Activated CD4-positive, alpha-beta T cell treated with anti-CD3 and anti-CD28 coated beads for 36 hours (primary cell): Measurements from ENCODE around the gene ITGA2. TPM values are rescaled to one million over a fixed set of nuclear protein-coding genes. Genes with fewer than 3 reads are reported as not detected.

Experiments
- ATAC-seq: fragments of 200-7000 bp; cut with Tn5 transposase; one replicate; pipeline ENCODE4 v1.10.0; 2021; ENCODE audit warnings: mild to moderate bottlenecking, moderate library complexity
- CTCF ChIA-PET: fragments of 350-600 bp; sonication (Branson Sonifier 250); formaldehyde crosslinking; loops from one replicate; lab custom pipeline; 2021; ENCODE audit warnings: antibody characterized with exemption; lab: Charles Lee
- POLR2A ChIA-PET: fragments of 350-600 bp; sonication (Branson Sonifier 250); formaldehyde crosslinking; loops from one replicate; lab custom pipeline; 2021; ENCODE audit warnings: antibody characterized with exemption, inconsistent platforms; lab: Charles Lee
- DNase-seq: peaks from one replicate; pipeline ENCODE4 v3.0.0-alpha.2; 2020
- H3K27ac Mint-ChIP-seq: one replicate; pipeline ENCODE4 v1.8.0; 2021; ENCODE audit warnings: mixed read lengths
- H3K27me3 Mint-ChIP-seq: one replicate; pipeline ENCODE4 v1.8.0; 2021; ENCODE audit warnings: mixed read lengths
- H3K36me3 Mint-ChIP-seq: one replicate; pipeline ENCODE4 v1.8.0; 2021; ENCODE audit warnings: low read depth, mixed read lengths
- H3K4me1 Mint-ChIP-seq: one replicate; pipeline ENCODE4 v1.8.0; 2021; ENCODE audit warnings: mixed read lengths
- H3K4me3 Mint-ChIP-seq: one replicate; pipeline ENCODE4 v1.8.0; 2021; ENCODE audit warnings: mild to moderate bottlenecking, moderate library complexity, mixed read lengths
- H3K9me3 Mint-ChIP-seq: one replicate; pipeline ENCODE4 v1.8.0; 2021; ENCODE audit warnings: low read depth, mixed read lengths
- intact Hi-C, 2 experiments: fragments of 100-400 bp; cut with DNase I in 1 of 2; cut with micrococcal nuclease in 1 of 2; formaldehyde crosslinking; loops; one replicate each; pipeline versions ENCODE4 v1.14.2 to v1.15.1; 2022 to 2024; cut with DNase I, micrococcal nuclease
- total RNA-seq, 2 experiments: library from RNA; stranded (reverse); gene quantifications; one replicate each; pipeline ENCODE4 v1.2.3, GENCODE V29; 2021

The ITGA2 gene
- under 1 TPM; 0.61 to 0.71 TPM for total RNA-seq

DNA sequence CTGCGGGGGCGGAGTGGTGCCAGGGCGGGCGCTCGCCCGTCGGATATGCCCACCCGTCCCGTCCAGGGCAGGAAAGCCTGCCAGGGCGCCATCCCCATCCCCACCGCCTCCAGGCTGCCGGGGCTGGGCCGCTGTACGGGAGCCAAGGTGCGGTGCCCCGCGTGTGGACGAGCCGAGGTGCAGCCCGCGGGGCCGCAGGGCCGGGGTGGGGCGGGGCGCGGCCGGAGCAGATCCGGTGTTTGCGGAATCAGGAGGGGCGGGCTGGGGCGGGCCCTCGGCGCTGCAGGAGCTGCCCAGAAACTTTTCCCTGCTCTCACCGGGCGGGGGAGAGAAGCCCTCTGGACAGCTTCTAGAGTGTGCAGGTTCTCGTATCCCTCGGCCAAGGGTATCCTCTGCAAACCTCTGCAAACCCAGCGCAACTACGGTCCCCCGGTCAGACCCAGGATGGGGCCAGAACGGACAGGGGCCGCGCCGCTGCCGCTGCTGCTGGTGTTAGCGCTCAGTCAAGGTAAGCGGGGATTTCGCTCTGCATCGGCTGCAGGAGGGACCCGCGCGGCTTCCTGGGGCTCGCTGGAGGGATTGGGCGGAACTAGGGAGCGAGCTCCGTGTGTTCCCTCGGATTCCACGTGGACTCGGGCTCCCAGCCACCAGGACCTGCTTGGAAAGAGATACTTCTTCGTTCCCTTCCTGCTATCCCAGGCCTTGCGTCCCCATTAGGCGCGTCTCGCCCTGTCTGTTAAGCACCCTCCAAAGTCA is at the start of gene ITGA2:
ITGA2 (plus strand) TSS at position 328 of the 756 bp plus-strand sequence; CDS start at position 445, 117 bp downstream.
- Mint-ChIP-seq H3K9me3 (no peaks in the 10 kb centered on the region), H3K4me3 (peak within 1 kb of the TSS; percentile 65), H3K36me3 (no peaks in the 10 kb centered on the region), H3K27ac (peak within 1 kb of the TSS; percentile 60), H3K4me1 (peaks cover 19% of the 10 kb centered on the region), H3K27me3 (peaks cover 46% of the 10 kb centered on the region)
- ATAC-seq: peak; percentile 54
- POLR2A ChIA-PET: no interaction called here
- peak; percentile 49 for DNase-seq
- intact Hi-C loops: loop anchor here (2.0 to 5.0 kb wide), 4 partner anchors 40 to 1322 kb away; partner anchors contain the start of gene ARL15 (in 1 of the 2)
- CTCF ChIA-PET: interaction anchor here (0.6 to 0.7 kb wide), 3 partner anchors 14 to 59 kb away, joined by 3 read pairs; no protein-coding TSS in a partner anchor

GRCh38 chr5:52943285-52943684 is 45.9 kb upstream of the ITGA2 start:
- no peaks in the 10 kb centered on the region for H3K36me3 Mint-ChIP-seq
- intact Hi-C loops: no loop called here
- no peaks in the 10 kb centered on the region for H3K9me3 Mint-ChIP-seq
- POLR2A ChIA-PET: no interaction called here
- CTCF ChIA-PET: interaction anchor here (1.0 to 8.3 kb wide), 2 partner anchors 20 to 155 kb away, joined by 3 to 143 read pairs; no protein-coding TSS in a partner anchor
- H3K4me3 Mint-ChIP-seq: no peak overlapping the region
- no peak overlapping the region for H3K27ac Mint-ChIP-seq
- H3K4me1 Mint-ChIP-seq: peaks cover 10% of the 10 kb centered on the region
- peaks cover 5% of the 10 kb centered on the region for H3K27me3 Mint-ChIP-seq
- DNase-seq: no peak
- peak; percentile 63 for ATAC-seq

- ChIA-PET CTCF (interaction anchor here (1.0 to 8.3 kb wide), 3 partner anchors 21 to 154 kb away, joined by 3 to 143 read pairs (median 4); no protein-coding TSS in a partner anchor), POLR2A (no interaction called here)
- no peak overlapping the region for H3K27ac Mint-ChIP-seq
- H3K9me3 Mint-ChIP-seq: no peaks in the 10 kb centered on the region
- H3K27me3 Mint-ChIP-seq: peaks cover 5% of the 10 kb centered on the region
- H3K4me3 Mint-ChIP-seq: no peak overlapping the region
- DNase-seq: no peak
- peaks cover 15% of the 10 kb centered on the region for H3K4me1 Mint-ChIP-seq
- intact Hi-C loops: no loop called here
- no peaks in the 10 kb centered on the region for H3K36me3 Mint-ChIP-seq
- no peak for ATAC-seq
Measured at GRCh38 chr5:52943808-52944207, 45.3 kb upstream of the ITGA2 start.

DNA sequence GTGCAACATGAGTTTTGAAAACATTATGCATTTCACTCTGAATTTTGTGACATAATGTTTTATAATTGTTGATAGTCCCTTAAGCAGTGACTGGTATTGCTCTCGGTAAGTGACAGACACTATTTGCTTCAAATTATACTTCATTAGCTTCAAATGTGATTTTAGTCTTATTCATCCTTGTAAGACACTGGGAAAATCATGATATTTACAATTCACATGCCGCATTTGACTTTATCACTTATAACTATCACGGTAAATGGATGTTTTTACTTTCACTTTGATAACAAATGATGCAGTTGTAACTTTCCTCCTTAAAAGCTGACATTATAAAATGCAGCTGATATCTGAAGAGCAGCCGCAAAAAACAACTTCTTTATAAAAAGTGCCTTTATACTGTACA is 44.1 kb upstream of the ITGA2 start:
- H3K4me3 Mint-ChIP-seq: peak overlapping the region; percentile 52
- H3K27me3 Mint-ChIP-seq: peaks cover 5% of the 10 kb centered on the region
- H3K36me3 Mint-ChIP-seq: no peaks in the 10 kb centered on the region
- peaks cover 16% of the 10 kb centered on the region for H3K4me1 Mint-ChIP-seq
- no peaks in the 10 kb centered on the region for H3K9me3 Mint-ChIP-seq
- no peak for ATAC-seq
- POLR2A ChIA-PET: no interaction called here
- intact Hi-C loops: loop anchor here in 1 of 2 experiments (5.0 kb wide), 1 partner anchor 42 kb away; the partner anchor contains the start of gene ITGA2
- no peak for DNase-seq
- CTCF ChIA-PET: interaction anchor here (0.9 to 8.3 kb wide), 6 partner anchors 10 to 164 kb away, joined by 3 to 143 read pairs (median 4); partner anchors contain the start of gene MOCS2
- H3K27ac Mint-ChIP-seq: no peak overlapping the region

DNA sequence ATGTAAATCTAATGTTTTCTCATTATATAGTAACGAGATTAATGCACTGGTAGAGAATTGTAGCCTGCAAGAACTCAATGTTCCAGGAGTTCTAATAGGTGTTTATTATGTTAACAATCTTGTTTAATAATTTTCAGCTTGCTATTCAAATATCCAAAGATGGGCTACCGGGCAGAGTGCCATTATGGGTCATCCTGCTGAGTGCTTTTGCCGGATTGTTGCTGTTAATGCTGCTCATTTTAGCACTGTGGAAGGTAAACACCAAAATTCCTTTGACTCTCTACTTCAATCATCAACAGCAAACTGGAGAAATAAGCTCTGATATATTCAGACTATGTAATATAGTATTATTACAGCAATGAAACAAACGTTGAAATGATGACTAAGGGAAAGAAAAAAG is 41.9 kb upstream of the ITGA2 start:
- ATAC-seq: no peak
- H3K36me3 Mint-ChIP-seq: no peaks in the 10 kb centered on the region
- peaks cover 16% of the 10 kb centered on the region for H3K4me1 Mint-ChIP-seq
- H3K27me3 Mint-ChIP-seq: peaks cover 7% of the 10 kb centered on the region
- intact Hi-C loops: loop anchor here in 1 of 2 experiments (5.0 kb wide), 1 partner anchor 40 kb away; the partner anchor contains the start of gene ITGA2
- CTCF ChIA-PET: interaction anchor here (0.7 to 8.3 kb wide), 4 partner anchors 97 to 151 kb away, joined by 3 to 143 read pairs (median 38); no protein-coding TSS in a partner anchor
- POLR2A ChIA-PET: no interaction called here
- H3K9me3 Mint-ChIP-seq: no peaks in the 10 kb centered on the region
- no peak for DNase-seq
- H3K4me3 Mint-ChIP-seq: no peak overlapping the region
- no peak overlapping the region for H3K27ac Mint-ChIP-seq

DNA sequence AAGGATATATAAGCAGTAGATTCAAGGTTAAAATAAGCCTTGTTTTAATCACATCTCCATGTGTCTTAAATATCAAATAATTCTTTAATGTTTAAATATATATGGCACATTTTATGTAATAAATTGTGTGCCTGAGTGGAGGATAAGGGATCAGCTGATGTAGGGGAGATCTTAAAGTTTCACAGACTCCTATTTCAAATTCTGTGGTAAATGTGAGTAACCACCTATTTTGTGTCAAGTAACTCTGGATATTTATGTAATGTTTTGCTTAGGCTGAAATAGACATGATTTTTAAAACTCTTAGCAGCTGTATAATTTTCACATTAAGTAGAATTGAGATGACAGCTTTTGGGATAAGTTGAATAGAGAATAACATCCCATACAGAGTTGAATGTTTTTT is 41.3 kb upstream of the ITGA2 start:
- H3K36me3 Mint-ChIP-seq: no peaks in the 10 kb centered on the region
- no peak overlapping the region for H3K27ac Mint-ChIP-seq
- peaks cover 7% of the 10 kb centered on the region for H3K27me3 Mint-ChIP-seq
- CTCF ChIA-PET: interaction anchor here (0.6 to 8.3 kb wide), 30 partner anchors 8 to 1268 kb away, joined by 3 to 143 read pairs (median 4); partner anchors contain the start of gene MOCS2
- ATAC-seq (no peak), DNase-seq (no peak)
- H3K4me1 Mint-ChIP-seq: peaks cover 16% of the 10 kb centered on the region
- POLR2A ChIA-PET: interaction anchor here (0.7 kb wide), 1 partner anchor 150 kb away, joined by 3 read pairs; no protein-coding TSS in a partner anchor
- intact Hi-C loops: loop anchor here (1.0 to 5.0 kb wide), 5 partner anchors 39 to 148 kb away; partner anchors contain the start of gene ITGA2 (in 2 of the 2)
- H3K9me3 Mint-ChIP-seq: no peaks in the 10 kb centered on the region
- H3K4me3 Mint-ChIP-seq: no peak overlapping the region

- H3K27ac Mint-ChIP-seq: no peak overlapping the region
- peak; percentile 75 for DNase-seq
- peaks cover 7% of the 10 kb centered on the region for H3K27me3 Mint-ChIP-seq
- ChIA-PET CTCF (interaction anchor here (0.6 to 8.3 kb wide), 40 partner anchors 8 to 1535 kb away, joined by 3 to 143 read pairs (median 4); partner anchors contain the start of gene MOCS2), POLR2A (interaction anchor here (0.7 kb wide), 1 partner anchor 149 kb away, joined by 3 read pairs; no protein-coding TSS in a partner anchor)
- no peaks in the 10 kb centered on the region for H3K9me3 Mint-ChIP-seq
- peaks cover 16% of the 10 kb centered on the region for H3K4me1 Mint-ChIP-seq
- no peak overlapping the region for H3K4me3 Mint-ChIP-seq
- intact Hi-C loops: loop anchor here (1.0 to 5.0 kb wide), 5 partner anchors 39 to 148 kb away; partner anchors contain the start of gene ITGA2 (in 2 of the 2)
- no peaks in the 10 kb centered on the region for H3K36me3 Mint-ChIP-seq
- ATAC-seq: peak; percentile 98
Measured at GRCh38 chr5:52948418-52949076, 40.6 kb upstream of the ITGA2 start.

GRCh38 chr5:52950686-52951085 is 38.5 kb upstream of the ITGA2 start:
- ChIA-PET CTCF (interaction anchor here (0.7 to 8.3 kb wide), 10 partner anchors 12 to 696 kb away, joined by 3 to 143 read pairs (median 6); no protein-coding TSS in a partner anchor), POLR2A (no interaction called here)
- Mint-ChIP-seq H3K4me3 (no peak overlapping the region), H3K36me3 (no peaks in the 10 kb centered on the region), H3K27ac (no peak overlapping the region), H3K4me1 (peaks cover 12% of the 10 kb centered on the region), H3K9me3 (no peaks in the 10 kb centered on the region), H3K27me3 (peaks cover 7% of the 10 kb centered on the region)
- DNase-seq (no peak), ATAC-seq (no peak)
- intact Hi-C loops: no loop called here

DNA sequence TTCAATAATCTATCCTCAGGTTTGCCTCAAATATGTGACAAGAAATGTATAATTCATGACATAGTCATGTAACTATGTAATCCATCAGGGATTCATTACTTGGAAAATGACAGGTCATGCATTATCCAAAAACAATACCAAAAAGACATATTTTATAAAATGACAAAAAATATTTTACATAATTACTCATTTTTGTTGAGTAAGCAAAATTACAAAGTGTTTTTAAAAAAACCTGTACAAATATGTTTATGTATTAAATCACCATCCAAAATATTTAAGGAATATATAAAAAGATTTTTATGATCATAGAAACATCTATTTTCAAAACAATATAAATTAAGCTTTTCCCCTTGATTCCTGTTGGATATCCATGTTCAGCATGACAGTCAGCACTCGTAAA is 36.7 kb upstream of the ITGA2 start:
- POLR2A ChIA-PET: no interaction called here
- Mint-ChIP-seq H3K4me1 (peaks cover 7% of the 10 kb centered on the region), H3K27ac (no peak overlapping the region), H3K4me3 (no peak overlapping the region), H3K36me3 (no peaks in the 10 kb centered on the region), H3K27me3 (peaks cover 2% of the 10 kb centered on the region), H3K9me3 (no peaks in the 10 kb centered on the region)
- DNase-seq: no peak
- intact Hi-C loops: no loop called here
- CTCF ChIA-PET: interaction anchor here (0.8 to 2.3 kb wide), 3 partner anchors 38 to 144 kb away, joined by 3 to 11 read pairs (median 3); no protein-coding TSS in a partner anchor
- no peak for ATAC-seq

GRCh38 chr5:52956014-52956413 is 33.1 kb upstream of the ITGA2 start:
- Mint-ChIP-seq H3K4me1 (no peaks in the 10 kb centered on the region), H3K27ac (no peak overlapping the region), H3K36me3 (no peaks in the 10 kb centered on the region), H3K4me3 (no peak overlapping the region), H3K9me3 (no peaks in the 10 kb centered on the region), H3K27me3 (peaks cover 2% of the 10 kb centered on the region)
- ATAC-seq (no peak), DNase-seq (no peak)
- POLR2A ChIA-PET: no interaction called here
- intact Hi-C loops: no loop called here
- CTCF ChIA-PET: interaction anchor here (2.0 kb wide), 1 partner anchor 11 kb away, joined by 4 read pairs; no protein-coding TSS in a partner anchor
